Muscle of leg (tissue), 11 donors: ENCODE results near the gene SLC10A7. TPM values are rescaled to one million over a fixed set of nuclear protein-coding genes. Genes with fewer than 3 reads are reported as not detected.
A peak's percentile ranks its signal among the peaks of the same experiment; 100 is the strongest.

Experiments
- DNase-seq: peaks from one replicate; pipeline ENCODE4 v3.0.0; 2013
- H3K27ac ChIP-seq: one replicate; pipeline ENCODE4 v1.5.1; 2013; ENCODE audit warnings: mild to moderate bottlenecking, low read length, control low read depth
- H3K27me3 ChIP-seq: one replicate; pipeline ENCODE4 v1.6.1; 2013; ENCODE audit warnings: low read length; ENCODE audit not compliant: control insufficient read depth, insufficient read depth
- H3K36me3 ChIP-seq: one replicate; pipeline ENCODE4 v1.6.1; 2013; ENCODE audit warnings: low read length; ENCODE audit not compliant: control insufficient read depth, insufficient read depth
- H3K4me1 ChIP-seq: one replicate; pipeline ENCODE4 v1.6.1; 2013; ENCODE audit warnings: low read length; ENCODE audit not compliant: control insufficient read depth, insufficient read depth
- H3K4me3 ChIP-seq: one replicate; pipeline ENCODE4 v1.5.1; 2013; ENCODE audit warnings: low read length, control low read depth
- H3K9me3 ChIP-seq: replicated peaks from 2 replicates; pipeline ENCODE4 v1.6.1; 2013; ENCODE audit warnings: low read depth, low read length; ENCODE audit not compliant: control insufficient read depth
- WGBS: methylation state at CpG from one replicate; pipeline ENCODE4 v1.1.5; 2013; ENCODE audit warnings: missing lambda C conversion rate; ENCODE audit not compliant: insufficient coverage; 5-methylcytosine and 5-hydroxymethylcytosine counted together
- polyA plus RNA-seq, 8 donors: library from polyadenylated mRNA; unstranded; fragments of 120-200 nt; gene quantifications; one replicate each; pipeline versions ENCODE4 v1.2.1 to v1.2.3, GENCODE V29; 2013; ENCODE audit warnings: inconsistent platforms in 1 of 8, low replicate concordance in 1 of 8; ENCODE audit not compliant: insufficient read length in 8 of 8, insufficient read depth in 1 of 8
- total RNA-seq: library from RNA; stranded (reverse); fragments of 120-200 nt; gene quantifications from one replicate; pipeline ENCODE4 v1.2.4, GENCODE V29; 2013

Gene SLC10A7
- total and polyA plus RNA-seq, 9 donors = 5.6 to 11.0 (median 7.5) TPM

GRCh38 chr4:146498291-146498690, 23.4 kb downstream of the SLC10A7 start:
- 62% methylated on average over 2 of the region's 4 CpGs for WGBS
- Histone ChIP-seq H3K27me3 (no peaks in the 10 kb centered on the region), H3K4me1 (no peaks in the 10 kb centered on the region), H3K9me3 (no peaks in the 10 kb centered on the region), H3K4me3 (no peak overlapping the region), H3K27ac (no peak overlapping the region), H3K36me3 (peaks cover 2% of the 10 kb centered on the region)
- no peak for DNase-seq

- Histone ChIP-seq H3K36me3 (no peaks in the 10 kb centered on the region), H3K27ac (no peak overlapping the region), H3K27me3 (no peaks in the 10 kb centered on the region), H3K9me3 (no peaks in the 10 kb centered on the region), H3K4me3 (no peak overlapping the region), H3K4me1 (no peaks in the 10 kb centered on the region)
- WGBS = no CpG with 5 or more reads among the region's 1 CpG
- no peak for DNase-seq
These were observed 26.5 kb downstream of the SLC10A7 start for GRCh38 chr4:146495269-146495668.

- no peaks in the 10 kb centered on the region for H3K9me3 ChIP-seq
- DNase-seq = no peak
- no peaks in the 10 kb centered on the region for H3K36me3 ChIP-seq
- no peak overlapping the region for H3K4me3 ChIP-seq
- H3K27me3 ChIP-seq = no peaks in the 10 kb centered on the region
- H3K4me1 ChIP-seq = no peaks in the 10 kb centered on the region
- 93% methylated on average over 6 of the region's 6 CpGs for WGBS
- H3K27ac ChIP-seq = no peak overlapping the region
These were observed 27.6 kb downstream of the SLC10A7 start for GRCh38 chr4:146494143-146494542.

- Histone ChIP-seq H3K36me3 (peaks cover 3% of the 10 kb centered on the region), H3K4me1 (no peaks in the 10 kb centered on the region), H3K27ac (no peak overlapping the region), H3K4me3 (no peak overlapping the region), H3K27me3 (no peaks in the 10 kb centered on the region), H3K9me3 (no peaks in the 10 kb centered on the region)
- no peak for DNase-seq
- no CpG with 5 or more reads among the region's 2 CpGs for WGBS
These were observed 31.6 kb downstream of the SLC10A7 start for GRCh38 chr4:146490106-146490505.

GRCh38 chr4:146488495-146489174, 33.1 kb downstream of the SLC10A7 start:
- DNase-seq = peak; percentile 46
- Histone ChIP-seq H3K27me3 (no peaks in the 10 kb centered on the region), H3K4me1 (no peaks in the 10 kb centered on the region), H3K9me3 (peaks cover 3% of the 10 kb centered on the region), H3K36me3 (peaks cover 3% of the 10 kb centered on the region), H3K27ac (no peak overlapping the region), H3K4me3 (no peak overlapping the region)
- WGBS = no CpG with 5 or more reads among the region's 3 CpGs

GRCh38 chr4:146486565-146486964, 35.2 kb downstream of the SLC10A7 start:
- H3K4me3 ChIP-seq = no peak overlapping the region
- H3K9me3 ChIP-seq = peaks cover 9% of the 10 kb centered on the region
- H3K4me1 ChIP-seq = no peaks in the 10 kb centered on the region
- peaks cover 3% of the 10 kb centered on the region for H3K36me3 ChIP-seq
- DNase-seq = no peak
- WGBS = no CpG with 5 or more reads among the region's 1 CpG
- H3K27ac ChIP-seq = no peak overlapping the region
- no peaks in the 10 kb centered on the region for H3K27me3 ChIP-seq

GRCh38 chr4:146485968-146486367, 35.8 kb downstream of the SLC10A7 start:
- DNase-seq = no peak
- Histone ChIP-seq H3K36me3 (peaks cover 3% of the 10 kb centered on the region), H3K4me1 (no peaks in the 10 kb centered on the region), H3K9me3 (peaks cover 11% of the 10 kb centered on the region), H3K4me3 (no peak overlapping the region), H3K27me3 (no peaks in the 10 kb centered on the region), H3K27ac (no peak overlapping the region)

- DNase-seq = no peak
- WGBS = no CpG with 5 or more reads among the region's 1 CpG
These were observed 39.0 kb downstream of the SLC10A7 start for GRCh38 chr4:146482788-146483187.

GRCh38 chr4:146481246-146481645, 40.5 kb downstream of the SLC10A7 start:
- no peaks in the 10 kb centered on the region for H3K27me3 ChIP-seq
- H3K4me1 ChIP-seq = no peaks in the 10 kb centered on the region
- DNase-seq = no peak
- H3K4me3 ChIP-seq = no peak overlapping the region
- WGBS = 93% methylated on average over 3 of the region's 3 CpGs
- no peaks in the 10 kb centered on the region for H3K36me3 ChIP-seq
- no peak overlapping the region for H3K27ac ChIP-seq
- peaks cover 11% of the 10 kb centered on the region for H3K9me3 ChIP-seq

More at GRCh38 chr4:146482788-146483187, 39.0 kb downstream of the SLC10A7 start:
- no peaks in the 10 kb centered on the region for H3K4me1 ChIP-seq
- no peak overlapping the region for H3K4me3 ChIP-seq
- H3K9me3 ChIP-seq = peaks cover 11% of the 10 kb centered on the region
- no peak overlapping the region for H3K27ac ChIP-seq
- no peaks in the 10 kb centered on the region for H3K27me3 ChIP-seq
- peaks cover 3% of the 10 kb centered on the region for H3K36me3 ChIP-seq

- no peak for DNase-seq
- 70% methylated on average over 2 of the region's 3 CpGs for WGBS
- Histone ChIP-seq H3K4me1 (no peaks in the 10 kb centered on the region), H3K36me3 (no peaks in the 10 kb centered on the region), H3K4me3 (no peak overlapping the region), H3K9me3 (peaks cover 9% of the 10 kb centered on the region), H3K27me3 (no peaks in the 10 kb centered on the region), H3K27ac (no peak overlapping the region)
These were observed 43.7 kb downstream of the SLC10A7 start for GRCh38 chr4:146478009-146478408.

- no peaks in the 10 kb centered on the region for H3K27me3 ChIP-seq
- no peaks in the 10 kb centered on the region for H3K4me1 ChIP-seq
- WGBS = no CpG with 5 or more reads among the region's 2 CpGs
- DNase-seq = no peak
- no peak overlapping the region for H3K27ac ChIP-seq
- H3K9me3 ChIP-seq = peaks cover 6% of the 10 kb centered on the region
- no peaks in the 10 kb centered on the region for H3K36me3 ChIP-seq
- H3K4me3 ChIP-seq = no peak overlapping the region
These were observed 44.7 kb downstream of the SLC10A7 start for GRCh38 chr4:146477054-146477453.
